Kidney epithelial cell (primary cell): Measurements from ENCODE around the gene STARD13. TPM values are rescaled to one million over a fixed set of nuclear protein-coding genes. Genes with fewer than 3 reads are reported as not detected.

Source experiments
- DNase-seq: peaks from one replicate; pipeline ENCODE4 v3.0.0-alpha.2; 2010; ENCODE audit warnings: low read depth
- H3K27me3 ChIP-seq: 2 replicates; pipeline ENCODE4 v1.6.0; 2011; ENCODE audit warnings: low read length; ENCODE audit not compliant: control insufficient read depth, insufficient read depth
- H3K36me3 ChIP-seq: 2 replicates; pipeline ENCODE4 v1.5.1; 2011; ENCODE audit warnings: low read length; ENCODE audit not compliant: control insufficient read depth, insufficient read depth
- H3K4me3 ChIP-seq: 2 replicates; pipeline ENCODE4 v1.5.1; 2011; ENCODE audit warnings: low read depth, mild to moderate bottlenecking, control low read depth, low read length
- CTCF ChIP-seq: IDR thresholded peaks from 2 replicates; pipeline ENCODE4 v1.5.1; 2011; ENCODE audit warnings: mild to moderate bottlenecking, moderate library complexity, low read length, control low read depth, inconsistent platforms; ENCODE audit not compliant: insufficient read depth, poor library complexity, severe bottlenecking
- total RNA-seq: library from RNA; depleted of rRNA; stranded (reverse); fragments of >200 nt; gene quantifications from 2 replicates; pipeline ENCODE4 v1.2.3, GENCODE V29; 2015

Gene STARD13
- total RNA-seq, 1 donor from 2014 or later: 10.1 TPM

- Histone ChIP-seq H3K27me3 (no peaks in the 10 kb centered on the region), H3K36me3 (no peaks in the 10 kb centered on the region), H3K4me3 (no peak overlapping the region)
- DNase-seq: no peak
- no peak for TF ChIP-seq CTCF
These were observed 26.8 kb upstream of the STARD13 start for GRCh38 chr13:33312150-33312860.

GRCh38 chr13:33311040-33311439 lies 25.5 kb upstream of the STARD13 start:
- Histone ChIP-seq H3K4me3 (no peak overlapping the region), H3K27me3 (no peaks in the 10 kb centered on the region), H3K36me3 (no peaks in the 10 kb centered on the region)
- no peak for TF ChIP-seq CTCF
- no peak for DNase-seq

GRCh38 chr13:33310245-33311038 lies 24.9 kb upstream of the STARD13 start:
- Histone ChIP-seq H3K4me3 (no peak overlapping the region), H3K27me3 (no peaks in the 10 kb centered on the region), H3K36me3 (no peaks in the 10 kb centered on the region)
- no peak for TF ChIP-seq CTCF
- DNase-seq: no peak

GRCh38 chr13:33308863-33309262 lies 23.3 kb upstream of the STARD13 start:
- TF ChIP-seq CTCF: no peak
- DNase-seq: no peak
- no peaks in the 10 kb centered on the region for H3K36me3 ChIP-seq
- H3K4me3 ChIP-seq: no peak overlapping the region
- H3K27me3 ChIP-seq: no peaks in the 10 kb centered on the region

- H3K36me3 ChIP-seq: no peaks in the 10 kb centered on the region
- H3K4me3 ChIP-seq: no peak overlapping the region
- TF ChIP-seq CTCF: no peak
- no peak for DNase-seq
- no peaks in the 10 kb centered on the region for H3K27me3 ChIP-seq
These were observed 22.3 kb upstream of the STARD13 start for GRCh38 chr13:33307843-33308242.
